ENCODE data around the gene TBC1D23.
"Not testable (repeated sequence)": the region's sequence is repeated elsewhere in the genome, so short reads cannot be mapped to it uniquely, and the experiment has no call there.

Gene TBC1D23

GRCh38 chr3:100257586-100257985, 3.2 kb upstream of the TBC1D23 start:
- no peak for DNase-seq

- DNase-seq, result no peak
Measured at GRCh38 chr3:100260081-100260684, 609 bp upstream of the TBC1D23 start.

- no peak for DNase-seq
Measured at GRCh38 chr3:100261485-100261903, 702 bp downstream of the TBC1D23 start.

GRCh38 chr3:100262925-100263324, 2.1 kb downstream of the TBC1D23 start:
- not testable (repeated sequence) for DNase-seq

GRCh38 chr3:100263583-100263982, 2.8 kb downstream of the TBC1D23 start:
- DNase-seq, result no peak

- no peak for DNase-seq
Measured at GRCh38 chr3:100264242-100264641, 3.5 kb downstream of the TBC1D23 start.

GRCh38 chr3:100265016-100265415, 4.2 kb downstream of the TBC1D23 start:
- no peak for DNase-seq

- DNase-seq, result no peak
Measured at GRCh38 chr3:100266531-100266930, 5.7 kb downstream of the TBC1D23 start.

GRCh38 chr3:100268156-100268555, 7.4 kb downstream of the TBC1D23 start:
- DNase-seq, result no peak

- DNase-seq, result no peak
Measured at GRCh38 chr3:100269001-100269400, 8.2 kb downstream of the TBC1D23 start.

GRCh38 chr3:100269410-100270214, 8.8 kb downstream of the TBC1D23 start:
- DNase-seq, result peak in 1 of 5 donors; percentile 5

GRCh38 chr3:100270215-100270583, 9.4 kb downstream of the TBC1D23 start:
- no peak for DNase-seq

GRCh38 chr3:100271522-100271921, 10.7 kb downstream of the TBC1D23 start:
- DNase-seq, result no peak

- not testable (repeated sequence) for DNase-seq
Measured at GRCh38 chr3:100272797-100273611, 12.2 kb downstream of the TBC1D23 start.

- no peak for DNase-seq
Measured at GRCh38 chr3:100274361-100274760, 13.6 kb downstream of the TBC1D23 start.

- DNase-seq, result no peak
Measured at GRCh38 chr3:100277255-100277800, 16.5 kb downstream of the TBC1D23 start.

- no peak for DNase-seq
Measured at GRCh38 chr3:100278910-100279309, 18.1 kb downstream of the TBC1D23 start.

GRCh38 chr3:100288288-100288894, 27.6 kb downstream of the TBC1D23 start:
- DNase-seq, result no peak

- no peak for DNase-seq
Measured at GRCh38 chr3:100289339-100289738, 28.5 kb downstream of the TBC1D23 start.

- DNase-seq, result no peak
Measured at GRCh38 chr3:100295089-100295488, 34.3 kb downstream of the TBC1D23 start.

GRCh38 chr3:100297784-100298183, 37.0 kb downstream of the TBC1D23 start:
- DNase-seq, result no peak

GRCh38 chr3:100299016-100299415, 38.2 kb downstream of the TBC1D23 start:
- no peak for DNase-seq

- DNase-seq, result no peak
Measured at GRCh38 chr3:100306695-100307094, 45.9 kb downstream of the TBC1D23 start.

Data from T-helper 1 cell (primary cell).